Measurements from ENCODE around the gene GYPE.
"Not testable (repeated sequence)": the region's sequence is repeated elsewhere in the genome, so short reads cannot be mapped to it uniquely, and the experiment has no call there.

GYPE gene

DNA sequence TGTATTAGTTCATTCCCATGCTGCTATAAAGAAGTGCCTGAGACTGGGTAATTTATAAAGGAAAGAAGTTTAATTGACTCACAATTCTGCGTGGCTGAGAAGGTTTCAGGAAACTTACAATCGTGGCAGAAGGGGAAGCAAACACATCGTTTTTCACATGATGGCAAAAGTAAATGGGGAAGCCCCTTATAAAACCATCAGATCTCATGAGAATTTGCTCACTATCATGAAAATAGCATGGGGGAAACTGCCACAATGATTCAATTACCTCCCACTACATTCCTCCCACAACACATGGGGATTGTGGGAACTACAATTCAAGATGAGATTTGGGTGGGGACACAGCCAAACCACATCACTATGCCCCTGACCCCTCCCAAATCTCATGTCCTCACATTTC, 35.4 kb downstream of the GYPE start:
- not testable (repeated sequence) for DNase-seq (ENCODE audit: low spot score)

DNA sequence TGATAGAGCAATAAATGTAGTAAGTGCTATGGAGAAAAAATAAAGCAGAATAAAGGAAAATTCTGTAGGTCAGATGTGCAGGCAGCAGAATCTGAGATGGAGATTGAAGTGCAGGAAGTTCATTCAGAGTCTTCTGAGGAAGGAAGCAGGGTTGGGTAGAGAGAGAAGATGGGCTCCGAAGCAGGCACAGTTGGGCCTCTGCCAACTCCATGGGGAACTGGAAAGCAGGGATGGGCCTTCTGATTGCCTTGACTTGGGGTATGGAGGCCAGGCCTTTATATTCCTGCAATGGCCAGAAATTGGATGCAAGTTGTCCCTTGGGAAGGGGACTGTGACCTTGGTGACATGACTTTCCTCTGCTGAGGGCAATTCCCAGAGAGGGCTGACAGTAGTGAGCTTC, 42.6 kb downstream of the GYPE start:
- not testable (repeated sequence) for DNase-seq (ENCODE audit: low spot score)

DNA sequence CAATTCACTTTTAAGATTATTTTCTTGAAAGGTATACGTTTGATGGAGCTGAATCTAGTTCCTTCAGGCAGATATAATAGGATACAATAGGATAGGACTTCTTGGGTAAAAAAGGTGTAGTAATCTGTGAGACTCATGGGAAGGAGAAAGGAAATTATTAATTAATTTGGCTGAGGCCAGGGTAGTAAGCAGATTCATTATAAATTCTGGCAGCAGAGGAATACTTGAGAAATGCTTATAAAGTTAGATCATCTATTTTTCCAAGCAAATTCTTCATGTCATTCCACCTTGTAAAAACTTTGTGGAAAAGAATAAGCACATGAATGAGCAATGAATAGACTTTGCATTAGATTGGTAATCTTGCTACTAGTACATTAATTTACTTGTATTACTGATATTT, 46.9 kb downstream of the GYPE start:
- no peak for DNase-seq (ENCODE audit: low spot score)

DNA sequence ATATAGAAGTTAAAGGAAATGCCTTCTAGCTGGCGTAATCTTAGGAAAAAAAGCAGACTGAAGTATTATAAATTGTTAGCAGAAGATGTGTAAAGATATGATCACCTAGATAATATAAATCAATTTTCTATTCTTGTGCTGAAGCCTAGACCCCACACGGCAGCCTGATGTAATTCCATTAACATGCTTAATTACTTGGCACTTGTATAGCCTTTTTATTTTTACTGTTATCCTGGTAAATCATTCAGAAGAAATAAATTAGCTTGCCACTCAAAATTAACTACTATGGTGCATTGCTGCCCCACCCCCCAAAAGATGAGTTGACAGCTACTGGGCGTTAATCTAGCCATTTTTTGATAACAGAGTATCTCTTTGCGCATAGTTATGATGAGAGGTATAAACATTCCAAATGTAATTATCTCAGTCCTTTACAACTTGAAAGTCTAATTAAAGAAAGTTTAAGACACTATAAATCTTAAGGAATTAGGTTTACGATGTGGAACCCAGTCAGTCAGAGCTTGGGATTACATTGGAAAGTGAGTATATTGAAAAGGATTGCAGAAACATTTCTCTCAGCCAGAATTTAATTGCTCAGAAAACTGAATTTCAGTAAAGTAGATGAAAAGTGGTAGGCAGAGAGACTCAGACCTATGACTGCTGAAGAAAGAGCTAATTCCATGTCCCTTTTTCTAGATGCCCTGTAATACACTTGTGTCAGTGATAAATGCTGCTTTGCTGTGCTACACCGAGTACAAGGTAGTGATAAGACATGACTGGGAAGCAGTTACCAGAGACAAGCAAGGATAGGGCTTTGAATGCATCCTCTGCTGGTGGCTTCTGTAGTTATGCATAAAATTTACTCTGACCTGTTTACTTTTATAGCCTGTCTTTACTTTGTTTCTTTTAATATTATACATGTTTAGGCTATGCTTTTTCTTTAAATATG, 47.7 kb downstream of the GYPE start:
- DNase-seq (ENCODE audit: low spot score): not testable (repeated sequence)

DNA sequence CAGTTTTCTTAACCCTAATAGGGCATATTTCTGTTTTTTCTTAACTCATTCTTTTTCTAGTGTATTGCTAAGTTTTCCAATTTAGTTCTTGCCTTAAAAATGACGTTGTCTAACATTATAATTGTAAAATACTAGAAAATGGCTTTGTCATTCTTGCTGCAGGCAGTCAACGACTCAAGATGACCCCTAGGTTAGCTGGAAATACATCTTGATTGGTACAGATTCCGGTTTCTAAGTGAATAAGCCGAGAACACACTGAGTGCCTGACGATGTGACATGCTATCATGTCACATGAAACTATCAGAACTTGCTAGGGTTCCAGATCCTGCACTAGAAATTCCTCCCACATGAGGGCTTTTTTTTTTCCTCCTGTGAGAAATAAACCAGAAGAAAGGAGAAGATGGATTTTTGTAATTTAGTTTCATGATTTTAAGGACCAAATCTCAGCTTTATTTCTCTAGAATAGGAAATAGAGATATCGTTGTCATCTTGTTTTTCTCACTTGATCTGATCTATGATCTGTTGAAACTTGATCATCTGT, 49.3 kb downstream of the GYPE start:
- not testable (repeated sequence) for DNase-seq (ENCODE audit: low spot score)

DNA sequence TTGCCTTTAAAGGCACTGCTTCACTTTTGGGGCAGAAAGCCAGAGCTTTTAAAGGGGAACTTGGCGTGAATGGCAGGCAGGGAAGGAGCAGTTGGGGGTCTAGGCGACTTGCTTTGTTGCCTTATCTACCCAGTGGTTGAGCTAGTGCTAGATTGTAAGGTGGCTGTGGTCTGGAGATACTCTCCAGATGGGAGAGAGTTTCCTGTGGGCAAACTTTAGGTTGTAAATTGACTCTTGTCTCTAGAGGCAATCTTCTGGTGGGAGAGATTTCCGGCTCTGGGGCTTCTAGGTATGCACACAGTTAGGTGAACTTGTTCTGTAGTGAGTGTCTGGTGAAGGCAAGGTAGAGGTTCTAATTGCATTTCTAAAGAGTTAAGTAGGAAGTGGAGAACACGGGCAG, 50.7 kb downstream of the GYPE start:
- not testable (repeated sequence) for DNase-seq (ENCODE audit: low spot score)

DNA sequence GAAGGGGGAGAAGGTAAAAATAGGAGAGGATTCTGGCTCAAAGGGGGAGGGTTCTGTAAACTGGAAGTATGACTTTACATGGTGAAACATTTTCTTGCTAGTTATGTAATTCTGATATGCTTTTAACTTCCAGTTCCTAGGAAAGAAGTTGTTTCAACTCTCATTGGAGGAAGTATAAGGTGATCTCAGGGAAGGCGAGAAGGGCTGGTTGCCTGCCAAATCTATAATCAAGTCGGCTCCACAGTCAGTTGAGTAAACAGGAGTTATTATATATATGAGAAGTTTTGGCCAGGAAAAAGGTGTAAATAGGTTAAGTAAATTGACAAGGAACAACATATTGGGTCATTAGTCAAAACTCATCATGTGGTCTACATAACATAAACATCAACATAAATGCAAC, 56.1 kb downstream of the GYPE start:
- not testable (repeated sequence) for DNase-seq (ENCODE audit: low spot score)

DNA sequence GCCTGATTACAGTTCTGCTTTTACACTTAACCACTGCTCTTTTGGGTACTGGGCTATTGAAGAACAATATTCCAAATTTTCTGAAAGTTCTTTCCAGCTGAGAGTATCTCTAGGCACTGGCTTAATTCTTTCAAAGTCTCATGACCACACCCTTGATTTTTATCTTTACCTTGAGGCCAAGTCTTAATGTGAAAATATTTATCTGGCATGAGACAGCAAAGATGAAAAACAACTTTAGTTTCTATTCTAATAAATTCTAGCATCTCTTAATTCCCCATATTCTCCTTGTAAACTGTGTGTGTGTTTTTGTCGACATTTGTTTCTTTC, 61.9 kb downstream of the GYPE start:
- DNase-seq (ENCODE audit: low spot score): not testable (repeated sequence)

DNA sequence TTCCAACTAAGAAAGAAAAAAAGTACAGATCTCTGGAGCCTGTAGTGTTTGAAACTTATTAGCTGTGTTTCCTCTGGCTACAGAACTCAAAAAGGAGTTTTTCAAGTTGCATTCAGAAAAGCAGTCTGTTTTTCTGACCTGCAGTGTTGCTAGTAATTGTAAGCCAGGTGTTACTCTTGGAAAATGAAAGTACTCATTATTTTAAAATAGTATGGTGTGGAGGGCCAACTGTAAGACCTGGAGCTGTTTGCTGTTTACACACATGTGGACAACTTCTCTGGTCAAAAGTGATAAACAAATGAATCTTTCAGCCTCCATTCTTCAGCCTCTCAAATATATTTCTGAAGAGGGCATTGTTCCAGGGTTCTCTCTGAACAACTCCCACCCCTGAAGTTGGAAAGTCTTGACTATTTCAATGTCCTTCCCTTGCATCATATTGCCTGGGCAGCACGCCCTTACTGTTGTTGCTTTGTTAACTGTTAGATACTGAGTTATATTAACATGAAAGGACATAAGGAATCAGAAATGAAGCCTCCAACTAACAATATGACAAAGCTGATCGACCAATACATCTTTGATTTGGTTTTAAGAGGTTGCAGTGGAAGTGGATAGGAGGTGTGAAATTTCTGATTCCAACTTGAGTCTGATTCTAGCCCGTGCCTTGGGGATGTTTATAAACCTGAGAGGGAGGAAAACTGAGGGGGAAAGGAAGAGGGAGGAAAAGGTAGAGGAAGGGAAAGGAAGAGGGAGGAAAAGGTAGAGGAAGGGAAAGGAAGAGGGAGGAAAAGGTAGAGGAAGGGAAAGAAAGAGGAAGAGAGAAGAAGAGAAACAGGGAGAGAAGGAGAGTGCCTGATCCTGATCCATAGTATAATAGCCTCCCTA, 62.5 kb downstream of the GYPE start:
- DNase-seq (ENCODE audit: low spot score): not testable (repeated sequence)

DNA sequence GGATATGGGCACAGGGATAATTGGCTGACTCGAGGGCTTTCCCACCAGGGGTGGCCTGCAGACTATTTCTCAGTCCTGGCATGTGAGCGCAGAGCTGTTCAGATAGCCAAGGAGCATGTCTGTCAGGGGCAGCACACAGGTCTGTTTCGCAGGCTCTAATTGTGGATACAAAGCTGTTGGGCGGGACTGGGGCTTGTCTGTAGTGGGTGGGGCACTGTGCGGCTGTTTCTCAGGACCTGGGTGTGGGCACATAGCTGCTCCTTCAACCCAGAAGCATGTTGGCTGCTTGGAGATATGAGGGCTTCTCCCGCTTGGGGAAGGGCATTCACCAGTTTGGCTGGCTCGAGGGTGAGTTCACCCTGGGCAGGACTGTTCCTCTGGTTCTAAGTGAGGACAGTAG, 65.9 kb downstream of the GYPE start:
- DNase-seq (ENCODE audit: low spot score): not testable (repeated sequence)

DNA sequence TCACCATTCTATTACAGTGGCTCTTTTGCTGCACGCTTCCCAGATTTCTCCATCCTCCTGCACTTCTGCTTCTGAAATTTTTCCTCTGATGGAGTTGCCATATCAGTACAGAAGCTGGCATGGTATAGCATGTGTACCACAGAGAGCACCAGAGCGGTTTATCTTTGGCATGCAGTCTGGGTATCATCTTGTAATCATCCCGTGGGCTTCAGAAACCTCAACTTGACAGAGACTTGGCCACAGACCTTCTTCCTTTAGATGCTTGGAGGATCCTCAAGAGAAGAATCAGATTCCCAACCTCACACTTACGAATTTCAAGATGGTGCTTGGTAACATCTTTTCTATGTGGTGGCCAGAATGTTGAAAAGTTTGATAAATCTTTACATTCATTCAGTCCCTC, 71.2 kb downstream of the GYPE start:
- not testable (repeated sequence) for DNase-seq (ENCODE audit: low spot score)

DNA sequence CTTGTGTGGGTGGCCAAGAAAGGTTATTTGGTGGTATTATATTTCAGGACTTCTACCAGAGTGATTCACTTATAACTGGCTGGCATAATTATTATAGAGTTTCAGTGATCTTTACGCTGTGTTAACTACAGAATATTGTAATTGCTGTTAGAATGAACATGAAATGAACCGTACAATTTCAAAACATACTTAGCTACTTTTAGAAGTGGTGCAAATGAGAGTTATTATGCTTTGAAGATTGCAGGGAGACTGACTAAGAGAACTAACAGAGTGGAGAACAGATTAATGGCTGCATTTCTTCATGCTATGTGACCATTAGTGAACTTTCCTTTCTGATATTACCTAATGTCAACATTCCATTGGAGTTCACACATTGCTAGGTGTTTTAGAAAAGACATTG, 71.7 kb downstream of the GYPE start:
- DNase-seq (ENCODE audit: low spot score): not testable (repeated sequence)

DNA sequence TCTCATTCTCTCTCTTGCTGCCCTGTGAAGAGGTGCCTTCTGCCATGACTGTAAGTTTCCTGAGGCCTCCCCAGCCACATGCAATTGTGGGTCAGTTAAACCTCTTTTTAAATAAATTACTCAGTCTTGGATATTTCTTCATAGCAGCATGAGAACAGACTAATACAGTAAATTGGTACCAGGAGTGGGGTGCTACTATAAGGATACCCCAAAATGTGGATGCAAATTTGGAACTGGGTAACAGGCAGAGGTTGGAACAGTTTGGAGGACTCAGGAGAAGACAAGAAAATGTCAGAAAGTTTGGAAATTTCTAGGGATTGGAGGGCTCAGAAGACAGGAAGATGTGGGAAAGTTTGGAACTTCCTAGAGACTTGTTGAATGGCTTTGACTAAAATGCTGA, 74.8 kb downstream of the GYPE start:
- not testable (repeated sequence) for DNase-seq (ENCODE audit: low spot score)

DNA sequence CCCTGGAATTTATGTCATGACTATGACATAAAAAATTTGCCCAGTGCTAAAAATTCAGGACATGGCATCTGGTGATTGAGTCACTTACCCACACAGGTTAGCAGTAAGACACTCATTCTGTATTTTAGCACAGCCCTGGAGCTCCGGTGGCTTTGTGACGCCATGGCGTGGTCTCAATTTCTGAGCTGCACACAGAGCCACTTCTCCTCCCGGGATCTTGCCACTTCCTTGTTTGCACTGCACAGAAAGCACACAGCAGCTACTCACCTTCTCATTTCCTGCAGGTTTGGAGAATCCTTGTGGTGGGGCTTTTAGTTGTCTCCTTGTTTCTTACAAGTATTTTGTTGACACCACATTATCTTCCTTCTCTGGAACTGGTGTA, 76.1 kb downstream of the GYPE start:
- not testable (repeated sequence) for DNase-seq (ENCODE audit: low spot score)
